Nucleus accumbens (tissue), 56 donors: ENCODE data around the gene CTNNA3.

Experiments used
- DNase-seq, 56 donors: peaks; one replicate each; lab custom pipeline; 2025; lab: John Stamatoyannopoulos, UW

Gene CTNNA3

DNA sequence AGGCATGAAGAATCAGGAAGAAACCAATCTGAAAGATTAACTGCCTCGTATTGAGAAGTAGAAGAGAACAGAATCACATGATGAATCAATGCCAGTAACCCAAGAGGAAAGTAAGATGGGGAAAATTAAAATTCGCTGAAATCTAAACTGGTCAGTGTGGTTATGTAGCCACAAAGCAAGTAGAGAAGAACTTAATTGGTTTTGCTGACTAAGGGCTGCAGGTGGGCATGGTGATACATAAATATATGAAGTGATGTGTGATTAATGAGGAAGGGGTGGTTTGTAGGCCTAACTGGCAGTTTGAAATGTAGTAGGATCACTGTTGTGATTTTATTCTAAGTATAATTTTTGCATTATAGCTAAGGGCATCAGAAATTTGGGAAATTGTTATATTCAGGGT, 853.6 kb downstream of the CTNNA3 start:
- no peak for DNase-seq

- DNase-seq = no peak
These were observed 857.3 kb downstream of the CTNNA3 start for GRCh38 chr10:66838656-66839055.

- no peak for DNase-seq
These were observed 858.0 kb downstream of the CTNNA3 start for GRCh38 chr10:66837990-66838389.

GRCh38 chr10:66837335-66837734, 858.7 kb downstream of the CTNNA3 start:
- DNase-seq = no peak

DNA sequence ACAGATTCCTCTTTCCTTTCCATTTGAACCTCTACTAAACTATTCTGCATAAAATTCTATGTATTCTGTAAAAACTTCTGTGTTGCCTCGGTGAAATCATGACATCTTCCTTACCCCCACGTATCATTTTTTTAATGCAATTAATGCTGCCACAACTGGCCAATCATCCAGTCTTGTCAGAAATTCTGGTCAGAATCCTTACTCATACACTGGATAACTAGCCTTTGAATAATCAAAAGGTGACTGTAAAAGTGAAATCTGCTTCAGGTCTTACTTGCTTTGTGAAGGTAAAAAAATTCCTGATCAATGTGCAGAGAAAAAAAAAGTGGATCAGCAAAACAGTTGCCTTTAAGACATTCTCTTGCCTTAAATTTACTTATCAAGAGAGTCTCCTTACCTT, 859.2 kb downstream of the CTNNA3 start:
- no peak for DNase-seq

GRCh38 chr10:66836057-66836456, 859.9 kb downstream of the CTNNA3 start:
- no peak for DNase-seq

- no peak for DNase-seq
These were observed 860.6 kb downstream of the CTNNA3 start for GRCh38 chr10:66835400-66835799.

DNA sequence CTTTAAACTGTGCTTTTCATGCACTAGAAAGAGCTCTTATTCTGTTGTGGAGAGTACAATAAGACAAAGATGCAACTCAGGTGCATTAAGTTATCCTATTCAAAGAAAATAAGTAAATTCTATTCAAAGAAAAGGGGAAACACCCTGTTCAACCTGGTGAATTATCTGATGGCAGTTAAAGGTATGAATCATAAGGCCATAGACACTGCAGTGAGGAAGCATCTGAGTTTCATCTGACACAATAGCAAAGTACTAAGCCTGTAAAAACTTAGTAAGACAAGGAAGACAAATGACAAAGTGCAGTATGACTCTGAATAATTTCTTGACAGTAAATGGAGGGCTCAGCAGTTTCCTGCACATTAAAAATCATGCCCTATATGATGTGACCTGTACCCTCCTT, 861.2 kb downstream of the CTNNA3 start:
- DNase-seq = no peak

GRCh38 chr10:66833861-66834260, 862.1 kb downstream of the CTNNA3 start:
- DNase-seq = no peak

GRCh38 chr10:66832781-66833422, 863.1 kb downstream of the CTNNA3 start:
- no peak for DNase-seq

GRCh38 chr10:66828957-66829356, 867.0 kb downstream of the CTNNA3 start:
- no peak for DNase-seq

- DNase-seq = no peak
These were observed 868.6 kb downstream of the CTNNA3 start for GRCh38 chr10:66827353-66827752.

GRCh38 chr10:66823301-66823700, 872.7 kb downstream of the CTNNA3 start:
- DNase-seq = no peak

GRCh38 chr10:66822801-66823200, 873.2 kb downstream of the CTNNA3 start:
- DNase-seq = peak in 21 of 56 donors; percentile 0 to 33 (median 6)

GRCh38 chr10:66819691-66820090, 876.3 kb downstream of the CTNNA3 start:
- no peak for DNase-seq

- DNase-seq = no peak
These were observed 882.9 kb downstream of the CTNNA3 start for GRCh38 chr10:66813122-66813521.

DNA sequence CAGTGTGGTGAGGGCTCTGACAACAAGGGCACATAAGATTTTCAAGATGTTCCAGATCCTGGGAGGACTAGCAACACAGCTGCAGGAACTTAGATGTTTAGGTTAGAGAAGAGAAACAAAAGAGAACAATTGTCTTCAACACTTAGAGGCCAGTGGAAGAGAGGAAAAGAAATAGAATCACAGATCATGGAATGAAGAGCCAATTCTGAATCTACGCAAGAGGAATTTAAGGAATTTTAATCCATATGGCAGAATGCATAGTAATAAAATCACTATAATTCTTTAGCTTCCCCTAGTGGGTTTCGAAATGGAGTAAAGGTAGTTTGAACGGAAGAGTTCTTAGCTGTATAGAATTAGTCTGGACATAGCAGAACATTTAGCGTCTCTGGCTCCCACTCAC, 884.8 kb downstream of the CTNNA3 start:
- DNase-seq = no peak

- DNase-seq = no peak
These were observed 886.6 kb downstream of the CTNNA3 start for GRCh38 chr10:66809402-66809801.

- DNase-seq = no peak
These were observed 890.4 kb downstream of the CTNNA3 start for GRCh38 chr10:66805612-66806011.

GRCh38 chr10:66804962-66805361, 891.0 kb downstream of the CTNNA3 start:
- no peak for DNase-seq

- DNase-seq = no peak
These were observed 892.8 kb downstream of the CTNNA3 start for GRCh38 chr10:66803174-66803573.

GRCh38 chr10:66799474-66799873, 896.5 kb downstream of the CTNNA3 start:
- DNase-seq = no peak

DNA sequence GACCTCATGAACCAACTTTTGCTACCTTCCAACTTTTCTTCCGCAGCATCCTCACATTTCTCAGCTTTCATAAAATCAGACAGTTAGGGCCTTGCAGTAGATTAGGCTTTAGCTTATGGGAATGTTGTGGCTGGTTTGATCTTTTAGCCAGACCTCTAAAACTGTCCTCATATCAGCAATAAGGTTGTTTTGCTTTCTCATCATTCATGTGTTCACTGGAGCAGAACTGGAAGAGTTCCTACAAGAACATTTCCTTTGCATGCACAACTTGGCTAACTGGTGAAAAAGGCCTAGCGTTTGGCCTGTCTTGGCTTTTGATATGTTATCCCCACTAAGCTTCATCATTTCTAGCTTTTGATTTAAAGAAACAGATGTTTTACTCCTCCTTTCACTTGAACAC, 900.1 kb downstream of the CTNNA3 start:
- DNase-seq = no peak
